Measurements from ENCODE around the gene CCDC3.

CCDC3 gene

DNA sequence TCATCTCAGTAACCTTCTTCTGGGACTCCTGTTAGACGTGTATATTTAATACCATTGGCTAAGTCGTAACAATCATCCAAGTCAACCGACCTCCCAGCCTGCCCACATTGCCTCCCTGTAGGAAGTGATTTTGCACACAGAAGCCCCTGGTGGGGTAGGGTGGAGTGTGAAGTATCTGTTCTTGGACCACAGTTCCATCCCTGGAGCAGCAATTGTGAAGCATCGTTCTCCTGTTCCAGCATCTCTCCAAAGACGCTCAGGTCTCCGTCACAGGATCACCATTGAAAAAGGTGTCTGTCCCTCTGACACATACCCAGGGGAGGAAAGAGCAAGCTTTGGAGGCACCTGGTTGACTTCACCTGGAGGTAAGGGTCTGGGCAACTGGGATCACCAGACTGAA lies 72.9 kb downstream of the CCDC3 start:
- TF ChIP-seq EZH2 (IDR thresholded peaks at IDR 0.05; ENCODE audit: borderline replicate concordance, low read length) = no peak
- TF ChIP-seq, protein P1, sequence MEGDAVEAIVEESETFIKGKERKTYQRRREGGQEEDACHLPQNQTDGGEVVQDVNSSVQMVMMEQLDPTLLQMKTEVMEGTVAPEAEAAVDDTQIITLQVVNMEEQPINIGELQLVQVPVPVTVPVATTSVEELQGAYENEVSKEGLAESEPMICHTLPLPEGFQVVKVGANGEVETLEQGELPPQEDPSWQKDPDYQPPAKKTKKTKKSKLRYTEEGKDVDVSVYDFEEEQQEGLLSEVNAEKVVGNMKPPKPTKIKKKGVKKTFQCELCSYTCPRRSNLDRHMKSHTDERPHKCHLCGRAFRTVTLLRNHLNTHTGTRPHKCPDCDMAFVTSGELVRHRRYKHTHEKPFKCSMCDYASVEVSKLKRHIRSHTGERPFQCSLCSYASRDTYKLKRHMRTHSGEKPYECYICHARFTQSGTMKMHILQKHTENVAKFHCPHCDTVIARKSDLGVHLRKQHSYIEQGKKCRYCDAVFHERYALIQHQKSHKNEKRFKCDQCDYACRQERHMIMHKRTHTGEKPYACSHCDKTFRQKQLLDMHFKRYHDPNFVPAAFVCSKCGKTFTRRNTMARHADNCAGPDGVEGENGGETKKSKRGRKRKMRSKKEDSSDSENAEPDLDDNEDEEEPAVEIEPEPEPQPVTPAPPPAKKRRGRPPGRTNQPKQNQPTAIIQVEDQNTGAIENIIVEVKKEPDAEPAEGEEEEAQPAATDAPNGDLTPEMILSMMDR (IDR thresholded peaks at IDR 0.05; ENCODE audit: low read length) = no peak
- Histone ChIP-seq H3K9me2 (ENCODE audit: low read depth, low read length) (no peaks in the 10 kb centered on the region), H4K20me1 (ENCODE audit: insufficient read depth, low read length) (no peaks in the 10 kb centered on the region)

DNA sequence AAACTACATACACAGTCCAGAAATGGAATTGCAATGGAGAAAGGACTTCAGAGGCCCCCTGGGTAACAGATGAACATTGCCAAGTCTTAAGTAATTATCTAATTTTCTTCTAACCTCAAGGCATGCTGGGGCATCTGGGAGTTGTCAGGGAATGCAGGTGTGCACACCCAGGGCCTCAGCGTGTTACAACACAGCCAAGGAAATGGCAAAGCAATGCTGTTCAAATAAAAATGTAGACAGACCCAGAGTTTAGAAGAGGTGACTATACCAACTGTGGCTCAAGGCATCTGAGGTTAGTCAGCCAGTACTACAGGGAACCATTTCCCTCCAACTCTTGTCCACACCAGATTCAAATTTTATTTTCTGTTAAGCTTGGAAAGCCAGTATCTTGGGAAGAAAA lies 73.6 kb downstream of the CCDC3 start:
- TF ChIP-seq EZH2 (IDR thresholded peaks at IDR 0.05; ENCODE audit: borderline replicate concordance, low read length) = no peak
- TF ChIP-seq, protein P1 (IDR thresholded peaks at IDR 0.05; ENCODE audit: low read length) = no peak
- H3K27ac ChIP-seq (ENCODE audit: low read depth, low read length, poor library complexity, severe bottlenecking) = no peak overlapping the region

More for the DNA sequence above, 72.9 kb downstream of the CCDC3 start:
- no peak overlapping the region for H2AFZ ChIP-seq (ENCODE audit: low read length)
- H3K9ac ChIP-seq (ENCODE audit: low read length) = no peak overlapping the region
- no peaks in the 10 kb centered on the region for H3K4me1 ChIP-seq (ENCODE audit: insufficient read depth, low read length, severe bottlenecking)
- no peaks in the 10 kb centered on the region for H3K9me3 ChIP-seq (ENCODE audit: low read length)
- no peak overlapping the region for H3K4me3 ChIP-seq (ENCODE audit: low read depth, low read length, poor library complexity, severe bottlenecking)
- no peaks in the 10 kb centered on the region for H3K36me3 ChIP-seq (ENCODE audit: insufficient read depth, low read length)
- no peak overlapping the region for H3K4me2 ChIP-seq (ENCODE audit: low read length)
- no peaks in the 10 kb centered on the region for H3K27me3 ChIP-seq (ENCODE audit: insufficient read depth, low read length)
- H3K79me2 ChIP-seq (ENCODE audit: insufficient read depth, low read length) = no peaks in the 10 kb centered on the region
- H3K27ac ChIP-seq (ENCODE audit: low read depth, low read length, poor library complexity, severe bottlenecking) = no peak overlapping the region
- H3F3A ChIP-seq (ENCODE audit: insufficient read depth, low read length) = no peaks in the 10 kb centered on the region

DNA sequence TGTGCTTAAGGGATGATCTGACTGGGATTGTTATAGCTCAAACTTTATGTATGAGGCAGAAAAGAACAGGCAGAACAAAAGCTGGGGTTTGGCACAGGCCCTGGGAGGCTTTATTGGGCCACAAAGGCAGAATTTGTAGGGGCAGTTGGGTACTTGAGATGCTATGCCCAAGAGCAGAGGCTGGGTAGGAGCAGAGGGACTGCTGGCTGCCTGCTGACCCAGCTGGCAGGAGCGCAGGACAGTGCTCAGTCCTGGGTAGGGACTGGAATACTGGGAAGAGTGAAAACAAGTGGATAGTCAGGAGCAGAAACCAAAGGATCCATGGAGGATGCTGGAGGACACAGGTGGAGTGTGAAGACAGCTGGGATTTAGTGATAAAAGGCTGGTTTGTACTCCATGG lies 75.7 kb downstream of the CCDC3 start:
- no peaks in the 10 kb centered on the region for H3K79me2 ChIP-seq (ENCODE audit: insufficient read depth, low read length)
- no peak overlapping the region for H3K4me2 ChIP-seq (ENCODE audit: low read length)
- H4K20me1 ChIP-seq (ENCODE audit: insufficient read depth, low read length) = no peaks in the 10 kb centered on the region
- H3K27ac ChIP-seq (ENCODE audit: low read depth, low read length, poor library complexity, severe bottlenecking) = no peak overlapping the region
- H3K9me3 ChIP-seq (ENCODE audit: low read length) = no peaks in the 10 kb centered on the region
- no peaks in the 10 kb centered on the region for H3K4me1 ChIP-seq (ENCODE audit: insufficient read depth, low read length, severe bottlenecking)
- TF ChIP-seq EZH2 (IDR thresholded peaks at IDR 0.05; ENCODE audit: borderline replicate concordance, low read length) = no peak
- TF ChIP-seq, protein P1 (IDR thresholded peaks at IDR 0.05; ENCODE audit: low read length) = no peak
- no peak overlapping the region for H3K9ac ChIP-seq (ENCODE audit: low read length)
- no peaks in the 10 kb centered on the region for H3K9me2 ChIP-seq (ENCODE audit: low read depth, low read length)
- H3K4me3 ChIP-seq (ENCODE audit: low read depth, low read length, poor library complexity, severe bottlenecking) = no peak overlapping the region
- no peaks in the 10 kb centered on the region for H3K27me3 ChIP-seq (ENCODE audit: insufficient read depth, low read length)
- H3K36me3 ChIP-seq (ENCODE audit: insufficient read depth, low read length) = no peaks in the 10 kb centered on the region
- H3F3A ChIP-seq (ENCODE audit: insufficient read depth, low read length) = no peaks in the 10 kb centered on the region
- H2AFZ ChIP-seq (ENCODE audit: low read length) = no peak overlapping the region

More for the DNA sequence above, 73.6 kb downstream of the CCDC3 start:
- no peak overlapping the region for H3K4me3 ChIP-seq (ENCODE audit: low read depth, low read length, poor library complexity, severe bottlenecking)
- H3K27me3 ChIP-seq (ENCODE audit: insufficient read depth, low read length) = no peaks in the 10 kb centered on the region
- H3K9me2 ChIP-seq (ENCODE audit: low read depth, low read length) = no peaks in the 10 kb centered on the region
- H3K4me2 ChIP-seq (ENCODE audit: low read length) = no peak overlapping the region
- no peaks in the 10 kb centered on the region for H3K79me2 ChIP-seq (ENCODE audit: insufficient read depth, low read length)
- H3K9me3 ChIP-seq (ENCODE audit: low read length) = no peaks in the 10 kb centered on the region
- no peaks in the 10 kb centered on the region for H3K4me1 ChIP-seq (ENCODE audit: insufficient read depth, low read length, severe bottlenecking)
- H3K36me3 ChIP-seq (ENCODE audit: insufficient read depth, low read length) = no peaks in the 10 kb centered on the region
- H3K9ac ChIP-seq (ENCODE audit: low read length) = no peak overlapping the region
- no peak overlapping the region for H2AFZ ChIP-seq (ENCODE audit: low read length)
- no peaks in the 10 kb centered on the region for H3F3A ChIP-seq (ENCODE audit: insufficient read depth, low read length)
- H4K20me1 ChIP-seq (ENCODE audit: insufficient read depth, low read length) = no peaks in the 10 kb centered on the region

Data from OCI-LY1 (cell line).